HG03139 (cell line): ENCODE measurements around the gene CORO2B.

ENCODE experiments used
- ATAC-seq: cut with Tn5 transposase; IDR thresholded peaks from one replicate; pipeline ENCODE4 v1.9.1; 2021; ENCODE audit not compliant: unreplicated experiment

CORO2B gene

DNA sequence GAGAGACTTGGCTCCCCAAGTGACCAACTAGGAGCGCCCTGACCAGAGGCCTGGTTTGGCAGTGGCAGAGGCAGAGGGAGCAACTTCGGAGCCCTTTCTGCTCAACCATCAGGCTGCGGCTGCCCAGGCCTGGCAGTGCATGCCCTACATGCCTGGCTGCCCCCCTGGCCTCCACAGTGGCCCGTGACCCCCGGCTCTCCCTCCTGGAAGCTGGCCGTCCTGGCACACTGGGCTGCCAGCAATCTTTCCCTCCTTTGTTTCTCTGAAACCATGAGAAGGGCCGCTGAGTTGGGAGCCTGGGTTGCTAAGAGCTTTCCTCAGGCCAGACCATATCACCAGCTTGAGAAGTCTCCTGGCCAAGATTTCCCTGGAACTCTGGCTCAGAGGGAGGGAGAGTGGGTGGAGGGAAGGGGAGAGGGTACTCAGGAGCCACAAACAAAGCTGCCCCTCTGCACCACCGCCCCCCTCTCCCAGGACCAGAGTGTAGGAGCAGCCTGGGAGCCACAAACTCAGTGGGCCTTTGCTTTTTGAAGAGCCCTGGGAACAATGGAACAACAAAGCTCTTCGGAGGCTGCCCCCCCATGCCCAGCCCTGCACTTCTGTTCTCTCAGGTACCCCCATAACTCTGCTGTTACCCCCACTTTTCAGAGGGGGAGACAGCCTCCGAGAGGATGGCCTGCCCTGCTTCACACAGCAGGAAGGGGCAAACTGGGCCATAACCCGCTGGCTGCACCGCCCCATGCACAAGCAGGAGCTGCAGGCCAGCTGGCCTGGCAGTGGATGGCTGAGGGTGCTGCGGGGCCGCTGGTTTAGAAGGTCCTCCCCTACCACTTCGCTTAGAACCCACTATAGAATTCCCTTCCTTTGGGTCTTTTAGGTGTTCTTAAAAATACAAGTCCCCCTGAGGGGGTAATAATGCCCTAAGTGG is 11.3 kb downstream of the CORO2B start:
- ATAC-seq = no peak

DNA sequence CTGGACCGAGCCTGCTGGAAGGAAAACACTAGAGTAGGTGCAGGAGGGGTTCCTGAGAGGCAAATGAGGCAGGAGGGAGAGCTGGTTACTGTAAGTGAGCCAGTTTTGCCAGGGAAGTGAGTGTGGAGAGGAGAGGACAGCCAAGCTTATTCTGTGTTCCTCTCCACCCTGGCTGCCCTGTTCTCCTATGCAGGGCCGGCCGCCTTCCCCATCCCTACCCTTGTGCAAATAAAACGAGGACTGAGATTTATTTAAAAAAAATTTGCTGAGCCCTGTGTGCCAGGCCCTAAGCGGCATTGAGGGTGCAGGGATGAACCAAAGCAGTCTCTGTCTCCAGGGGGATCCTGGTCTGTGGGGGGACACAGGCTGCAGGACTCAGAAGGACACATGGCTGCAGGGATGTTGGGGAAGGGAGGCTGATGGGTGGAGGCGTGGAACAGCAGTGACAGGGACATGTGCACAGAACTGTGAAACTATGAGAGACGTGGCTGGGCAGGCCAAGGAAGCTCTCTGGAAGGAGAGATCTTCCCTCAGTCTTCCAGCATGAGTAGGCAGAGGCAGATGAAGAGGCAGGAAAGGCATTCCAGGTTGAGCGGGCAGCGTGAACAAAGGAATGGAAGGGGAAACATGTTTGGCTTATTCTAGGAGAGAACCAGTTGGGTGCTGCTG is 12.1 kb downstream of the CORO2B start:
- ATAC-seq = no peak

DNA sequence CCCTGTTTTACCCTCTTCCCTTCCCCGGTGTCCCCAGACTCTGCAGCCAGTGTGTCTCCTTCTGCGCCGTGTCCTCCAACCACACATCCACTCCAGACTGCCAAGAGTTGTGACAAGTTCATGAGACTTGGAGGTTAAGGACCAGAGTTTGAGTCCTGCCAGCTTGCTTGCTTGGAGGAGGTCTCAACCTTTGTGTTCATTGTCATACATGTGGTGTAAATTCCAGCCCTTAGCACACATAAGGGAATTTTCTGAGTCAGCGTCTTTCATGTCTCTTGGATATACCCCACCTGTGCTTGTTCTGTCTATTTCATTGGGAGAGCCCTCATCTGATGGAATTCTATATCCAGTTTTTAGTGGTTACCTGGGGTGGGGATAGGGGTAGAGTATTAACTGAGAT is 13.3 kb downstream of the CORO2B start:
- no peak for ATAC-seq

GRCh38 chr15:68592544-68592943 is 13.8 kb downstream of the CORO2B start:
- no peak for ATAC-seq

- no peak for ATAC-seq
Measured at GRCh38 chr15:68593341-68593740, 14.5 kb downstream of the CORO2B start.

DNA sequence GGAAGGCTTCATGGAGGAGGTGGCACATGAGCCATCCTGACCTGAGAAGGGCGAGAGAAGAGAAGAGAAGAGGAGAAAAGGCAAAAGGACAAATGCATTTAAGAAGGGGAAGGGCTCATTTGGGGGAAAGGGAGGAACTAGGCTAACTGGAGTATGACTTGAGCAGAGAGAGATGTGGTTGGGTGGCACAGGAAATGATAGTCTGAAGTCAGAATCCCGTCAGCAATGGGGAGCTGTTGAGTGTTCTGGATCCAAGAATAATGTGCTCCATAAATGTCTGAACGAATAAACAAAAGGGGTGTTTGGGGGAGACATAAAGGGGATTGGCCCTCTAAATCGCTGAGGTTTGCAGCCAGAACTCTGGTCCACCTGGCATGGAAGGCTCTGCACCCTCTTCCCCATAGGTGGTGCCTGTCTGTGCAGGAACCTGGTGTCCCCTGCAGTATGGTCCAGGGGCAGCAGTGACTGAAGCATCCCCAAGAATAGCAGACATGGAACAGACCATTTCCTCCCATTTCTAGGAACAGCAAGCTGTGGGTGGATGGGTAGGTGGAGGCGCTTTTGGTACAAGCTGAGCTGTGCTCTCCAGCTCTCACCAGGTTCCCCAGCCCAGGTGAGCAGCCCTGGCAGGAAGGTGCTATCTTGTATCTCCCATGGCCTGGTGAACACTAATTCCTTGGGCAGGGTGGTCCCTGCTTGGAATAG is 15.2 kb downstream of the CORO2B start:
- no peak for ATAC-seq

DNA sequence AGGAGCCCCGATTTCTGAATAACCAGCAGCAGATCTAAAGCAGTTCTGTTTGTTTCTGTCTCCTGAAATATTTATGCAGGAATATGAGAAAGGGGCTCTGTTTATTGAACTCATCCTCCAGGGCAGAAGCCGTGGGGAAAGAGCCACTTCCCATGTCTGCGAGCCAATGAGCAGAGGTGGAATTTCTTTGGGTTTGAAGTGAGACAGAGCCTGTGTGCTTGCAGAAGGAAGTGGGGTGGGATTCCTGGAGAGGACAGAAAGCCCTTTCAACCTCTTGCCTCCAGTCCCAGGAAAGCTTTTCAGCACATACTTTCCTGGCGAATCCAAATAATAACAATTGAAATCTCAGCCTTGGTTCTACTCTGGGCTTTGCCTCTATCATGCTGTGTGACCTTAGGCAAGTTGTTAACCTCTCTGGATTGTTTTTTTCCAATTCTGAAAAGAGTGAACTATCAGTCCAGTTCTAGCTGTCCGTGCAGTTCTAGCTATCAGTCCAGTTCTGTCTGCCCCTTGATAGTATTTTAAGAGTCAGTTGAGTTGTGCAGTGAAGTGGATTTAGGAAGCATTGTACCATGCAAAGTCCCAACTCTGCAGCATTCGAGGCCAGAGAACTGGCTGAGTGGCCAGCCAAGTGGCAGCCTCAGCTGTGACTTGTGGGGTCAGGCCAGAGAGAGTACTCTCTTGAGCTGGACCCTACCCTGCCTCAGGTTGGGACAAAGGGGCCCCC is 15.9 kb downstream of the CORO2B start:
- no peak for ATAC-seq

DNA sequence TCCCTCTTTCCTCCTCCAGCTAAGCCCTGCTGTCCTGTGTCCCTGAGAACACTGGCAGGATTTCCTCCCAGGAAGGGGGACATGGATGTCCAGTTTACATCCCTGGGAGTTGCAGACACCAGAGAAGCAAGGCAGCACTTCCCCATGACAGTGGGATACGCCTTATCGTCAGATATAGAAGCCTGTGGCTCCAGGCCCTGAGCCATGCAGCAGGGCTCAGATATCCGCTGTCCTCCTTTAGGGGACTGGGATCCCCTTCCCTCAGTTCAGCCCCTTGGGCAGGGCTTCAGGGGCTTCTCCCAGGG is 16.4 kb downstream of the CORO2B start:
- ATAC-seq = no peak

DNA sequence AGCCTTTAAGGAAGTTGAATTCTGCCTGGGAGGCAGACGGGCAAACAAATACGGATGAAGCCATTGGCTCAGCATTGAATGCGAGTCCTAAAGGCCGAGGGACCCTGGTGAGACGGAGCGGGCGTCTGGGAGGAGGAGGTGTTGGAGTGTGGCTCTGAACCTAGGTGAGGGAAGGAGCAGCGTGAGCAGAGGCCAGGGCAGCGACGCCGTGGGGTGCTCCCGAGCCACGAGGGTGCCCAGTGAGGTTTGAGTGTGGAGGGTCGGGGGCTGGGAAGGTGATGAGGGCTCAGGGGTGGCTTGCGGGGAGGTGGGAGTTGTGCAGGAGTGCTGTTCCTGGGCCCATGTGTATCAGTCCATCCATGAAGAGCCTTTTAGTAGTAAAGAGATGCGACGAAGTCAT is 17.0 kb downstream of the CORO2B start:
- no peak for ATAC-seq

- no peak for ATAC-seq
Measured at GRCh38 chr15:68596691-68597090, 17.9 kb downstream of the CORO2B start.

- ATAC-seq = no peak
Measured at GRCh38 chr15:68597581-68597980, 18.8 kb downstream of the CORO2B start.

DNA sequence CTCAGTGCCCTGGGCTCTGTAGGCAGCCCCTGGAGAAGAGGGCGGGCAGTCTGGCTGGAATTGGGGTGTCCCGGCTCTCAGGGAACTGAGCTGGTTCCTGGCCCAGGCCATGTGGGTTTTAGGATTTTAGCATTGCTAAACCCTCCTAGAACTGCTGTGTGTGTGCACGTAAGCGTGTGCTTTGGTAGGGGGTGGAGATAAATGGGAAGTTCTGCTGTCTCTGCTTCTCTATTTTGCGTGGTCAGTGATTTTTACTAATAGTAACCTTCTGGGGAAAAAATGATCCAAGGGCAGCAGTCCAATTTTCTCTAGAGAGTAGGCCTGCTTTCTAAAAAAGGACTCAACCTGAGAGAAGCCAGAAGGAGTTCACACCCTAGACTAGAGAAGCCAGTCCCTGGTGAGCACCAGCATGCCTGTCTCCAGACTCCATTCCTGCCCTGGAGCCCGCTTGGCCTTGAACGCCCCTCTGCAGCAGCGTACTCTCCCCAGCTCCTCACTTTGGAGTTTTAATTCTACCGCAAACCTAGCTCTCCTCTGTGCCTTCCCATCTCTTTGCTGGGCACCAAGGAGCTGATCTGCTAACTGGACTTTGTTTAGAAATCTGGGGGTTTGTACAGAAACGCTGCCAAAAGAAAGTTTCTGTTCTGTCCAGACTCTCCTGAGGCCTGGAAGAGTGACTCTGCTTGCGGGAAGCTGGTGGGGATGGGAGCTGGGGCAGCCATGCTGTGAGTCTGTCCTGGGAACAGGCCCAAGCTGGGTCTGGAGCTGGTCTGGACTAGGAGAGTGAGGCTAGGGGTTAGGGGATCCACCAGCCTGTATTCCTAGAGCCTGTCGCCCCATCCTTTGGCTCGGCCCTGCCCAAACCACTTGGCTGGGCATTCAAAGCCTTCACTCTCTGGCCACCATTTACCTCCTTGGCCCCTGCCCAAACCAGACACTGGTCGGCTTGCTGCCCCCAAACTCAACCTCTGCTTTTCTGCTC is 19.7 kb downstream of the CORO2B start:
- ATAC-seq = no peak

GRCh38 chr15:68599153-68599545 is 20.4 kb downstream of the CORO2B start:
- ATAC-seq = no peak

- no peak for ATAC-seq
Measured at GRCh38 chr15:68599560-68600071, 20.8 kb downstream of the CORO2B start.

- no peak for ATAC-seq
Measured at GRCh38 chr15:68601206-68602197, 22.7 kb downstream of the CORO2B start.

DNA sequence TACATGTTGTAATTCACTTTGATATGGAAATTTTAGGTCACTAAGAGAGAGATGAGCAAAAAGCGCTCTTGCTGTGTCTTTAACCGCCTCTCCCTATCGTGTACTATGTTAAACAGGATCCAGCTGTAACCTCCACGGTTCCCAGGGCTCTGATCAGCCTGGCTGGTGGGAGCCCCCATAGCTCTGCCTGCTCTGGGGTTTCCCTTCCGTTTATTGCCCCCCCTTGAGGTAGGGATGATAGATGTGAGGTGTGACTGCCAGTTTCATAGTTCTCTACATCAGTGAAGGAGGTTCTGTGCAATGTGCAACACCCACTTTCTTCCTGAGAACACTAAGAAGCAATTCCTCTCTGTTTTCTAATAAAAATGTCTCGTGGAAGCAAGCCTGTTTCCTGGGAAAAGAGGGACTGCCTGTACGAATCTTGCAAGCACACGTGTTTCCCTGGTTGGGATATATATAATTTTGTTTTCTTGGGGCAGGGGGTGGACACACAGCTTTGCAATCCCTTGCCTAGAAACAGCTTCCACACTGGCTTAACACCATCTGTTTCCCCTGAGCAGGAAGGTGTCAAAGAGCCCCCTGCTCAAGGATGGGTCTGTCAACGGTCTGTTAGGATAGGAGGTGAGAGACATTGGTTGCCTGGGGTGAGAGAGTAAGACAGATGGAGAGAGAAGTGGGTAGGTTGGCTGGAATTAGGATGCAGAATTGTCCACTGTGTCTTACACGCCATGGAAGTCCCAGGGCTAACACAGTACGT is 23.8 kb downstream of the CORO2B start:
- no peak for ATAC-seq

- no peak for ATAC-seq
Measured at GRCh38 chr15:68603216-68603595, 24.4 kb downstream of the CORO2B start.

GRCh38 chr15:68603951-68604350 is 25.2 kb downstream of the CORO2B start:
- no peak for ATAC-seq
